GM10266 (cell line): ENCODE results near the gene EPHA6.

Source experiments
- DNase-seq: peaks from one replicate; pipeline ENCODE4 v3.0.0; 2012; ENCODE audit errors: extremely low spot score
- TF ChIP-seq, protein P1 (sequence below): IDR thresholded peaks from 2 replicates; pipeline ENCODE4 v1.5.1; 2012; ENCODE audit warnings: mild to moderate bottlenecking, low read depth; ENCODE audit not compliant: control insufficient read depth, insufficient read depth; ENCODE audit errors: missing control alignments

Gene EPHA6

DNA sequence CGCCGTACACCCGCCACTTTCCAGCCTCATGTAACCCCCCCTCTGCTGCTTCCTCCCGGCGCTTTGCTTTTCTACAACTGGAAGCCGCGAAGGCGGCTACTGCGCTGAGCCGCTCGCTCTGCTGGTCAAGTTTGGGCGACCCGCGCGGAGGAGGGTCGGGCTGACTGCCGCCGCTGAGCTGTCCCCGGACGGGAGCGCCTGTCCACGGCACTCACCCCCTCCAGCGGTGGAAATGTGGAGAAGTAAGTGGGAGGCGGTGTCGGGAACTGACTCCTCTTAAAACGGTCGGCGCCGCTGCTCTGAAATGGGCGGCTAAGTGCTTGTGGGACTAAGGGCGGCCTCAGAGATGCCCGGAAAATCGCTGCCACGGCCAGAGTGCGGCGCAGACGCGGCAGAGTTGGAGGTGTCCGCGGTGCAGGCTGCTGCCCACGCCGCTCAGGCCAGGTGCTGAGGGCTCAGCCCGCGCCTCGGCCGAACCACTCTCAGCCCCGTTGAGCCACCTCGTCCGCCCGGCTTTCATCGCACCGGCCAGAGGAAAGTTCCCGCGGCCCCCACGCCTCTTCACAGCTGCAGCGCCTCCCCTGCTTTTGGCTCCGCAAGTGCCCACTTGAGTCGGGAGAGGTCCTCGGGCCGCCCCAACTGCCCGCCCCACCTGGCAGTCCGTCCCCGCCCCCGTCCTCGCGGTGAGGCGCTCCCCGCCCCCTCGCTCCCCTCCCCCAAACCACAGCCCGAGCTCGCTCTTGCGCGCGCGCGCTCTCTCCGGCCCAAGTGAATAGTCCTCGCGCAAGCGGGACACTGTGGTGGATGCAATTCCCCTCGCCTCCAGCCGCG lies at the start of gene EPHA6:
Gene EPHA6, plus strand, starts transcription at position 775 of the 831 bp plus-strand sequence.
- DNase-seq = peak; percentile 42
- TF ChIP-seq, protein P1, sequence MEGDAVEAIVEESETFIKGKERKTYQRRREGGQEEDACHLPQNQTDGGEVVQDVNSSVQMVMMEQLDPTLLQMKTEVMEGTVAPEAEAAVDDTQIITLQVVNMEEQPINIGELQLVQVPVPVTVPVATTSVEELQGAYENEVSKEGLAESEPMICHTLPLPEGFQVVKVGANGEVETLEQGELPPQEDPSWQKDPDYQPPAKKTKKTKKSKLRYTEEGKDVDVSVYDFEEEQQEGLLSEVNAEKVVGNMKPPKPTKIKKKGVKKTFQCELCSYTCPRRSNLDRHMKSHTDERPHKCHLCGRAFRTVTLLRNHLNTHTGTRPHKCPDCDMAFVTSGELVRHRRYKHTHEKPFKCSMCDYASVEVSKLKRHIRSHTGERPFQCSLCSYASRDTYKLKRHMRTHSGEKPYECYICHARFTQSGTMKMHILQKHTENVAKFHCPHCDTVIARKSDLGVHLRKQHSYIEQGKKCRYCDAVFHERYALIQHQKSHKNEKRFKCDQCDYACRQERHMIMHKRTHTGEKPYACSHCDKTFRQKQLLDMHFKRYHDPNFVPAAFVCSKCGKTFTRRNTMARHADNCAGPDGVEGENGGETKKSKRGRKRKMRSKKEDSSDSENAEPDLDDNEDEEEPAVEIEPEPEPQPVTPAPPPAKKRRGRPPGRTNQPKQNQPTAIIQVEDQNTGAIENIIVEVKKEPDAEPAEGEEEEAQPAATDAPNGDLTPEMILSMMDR = no peak

DNA sequence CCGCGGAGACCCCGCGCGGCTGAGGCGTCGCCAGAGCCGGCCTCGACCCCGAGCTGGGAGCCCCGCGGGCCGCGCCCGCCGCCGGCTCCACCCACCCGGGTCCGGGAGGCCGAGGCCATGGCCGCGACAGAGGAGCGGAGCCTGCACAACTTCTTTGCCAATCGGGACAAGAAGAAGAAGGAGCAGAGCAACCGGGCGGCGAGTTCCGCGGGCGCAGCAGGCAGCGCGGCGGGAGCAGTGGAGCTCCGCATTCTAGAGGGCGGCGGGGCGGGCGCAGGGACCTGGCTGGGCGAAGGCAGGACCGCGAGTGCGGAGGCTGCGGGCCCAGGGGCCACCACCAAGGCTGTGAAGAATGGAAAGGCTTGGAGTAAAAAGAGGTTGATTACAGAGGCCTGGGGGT lies 37.6 kb upstream of the EPHA6 start:
- TF ChIP-seq, protein P1 = no peak
- DNase-seq = no peak

DNA sequence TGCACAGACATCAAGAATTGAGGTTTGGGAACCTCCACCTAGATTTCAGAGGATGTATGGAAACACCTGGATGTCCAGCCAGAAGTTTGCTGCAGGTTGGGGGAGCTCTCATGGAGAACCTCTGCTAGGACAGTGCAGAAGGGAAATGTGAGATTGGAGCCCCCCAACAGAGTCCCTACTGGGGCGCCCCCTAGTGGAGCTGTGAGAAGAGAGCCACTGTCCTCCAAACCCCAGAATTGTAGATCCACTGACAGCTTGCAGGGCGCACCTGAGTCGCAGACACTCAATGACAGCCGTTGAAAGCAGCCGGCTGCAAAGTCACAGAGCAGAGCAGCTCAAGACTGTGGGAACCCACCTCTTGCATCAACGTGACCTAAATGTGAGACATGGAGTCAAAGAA lies 34.6 kb upstream of the EPHA6 start:
- TF ChIP-seq, protein P1 = no peak
- no peak for DNase-seq

DNA sequence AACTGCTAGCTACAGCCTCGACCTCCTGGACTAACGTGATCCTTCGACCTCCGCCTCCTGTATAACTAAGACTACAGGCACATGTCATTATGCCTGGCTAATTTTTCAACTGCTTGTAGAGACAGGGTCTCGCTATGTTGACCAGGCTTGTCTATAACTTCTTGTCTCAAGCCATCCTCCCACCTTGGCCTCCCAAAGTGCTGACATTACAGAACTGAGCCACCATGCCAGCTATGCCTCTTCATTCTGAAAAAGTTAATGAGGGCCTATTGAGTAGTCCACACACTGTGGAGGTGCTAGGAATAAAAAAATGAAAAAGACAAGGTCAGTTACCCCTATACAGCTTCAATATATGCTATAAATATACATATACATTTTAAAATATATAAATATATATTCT lies 18.3 kb upstream of the EPHA6 start:
- DNase-seq = no peak
- TF ChIP-seq, protein P1 = no peak

DNA sequence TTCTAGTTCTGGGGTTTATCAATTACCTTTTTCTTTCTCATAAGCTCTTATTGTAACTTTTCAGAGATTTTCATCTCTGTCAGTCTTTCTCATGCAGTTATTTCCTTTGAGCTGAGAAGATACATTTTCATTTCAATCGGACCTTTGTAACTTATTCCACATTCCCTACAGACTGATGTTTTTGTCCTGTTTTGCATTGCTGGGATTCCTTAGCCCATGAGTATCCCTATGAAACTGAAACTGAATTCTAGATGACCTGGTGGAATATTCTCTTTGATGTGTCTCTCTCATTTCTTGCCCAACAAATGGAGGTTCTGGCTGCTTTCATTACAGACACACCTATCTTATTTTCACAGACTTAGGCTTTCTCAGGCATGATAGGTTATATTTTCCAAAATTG lies 10.5 kb upstream of the EPHA6 start:
- no peak for DNase-seq
- TF ChIP-seq, protein P1 = no peak

DNA sequence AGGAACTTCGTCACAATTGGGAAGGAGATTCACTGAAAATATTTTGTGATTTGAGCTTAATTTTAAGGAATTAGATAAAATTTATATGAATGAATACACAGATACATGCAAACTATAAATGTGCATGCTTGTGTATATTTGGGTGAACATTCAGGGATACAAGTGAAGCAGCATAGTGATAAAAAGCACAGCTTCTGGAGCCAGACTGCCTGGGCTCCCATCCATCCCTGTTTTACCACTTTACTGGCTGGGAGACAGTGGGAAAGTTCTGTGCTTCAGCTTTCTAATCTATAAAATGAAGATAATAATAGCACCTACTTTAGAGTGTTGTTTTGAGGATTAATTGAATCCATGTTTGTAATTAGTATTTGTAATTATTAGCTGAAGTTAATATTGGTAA lies 8.1 kb upstream of the EPHA6 start:
- no peak for DNase-seq

More for the DNA sequence above, 8.1 kb upstream of the EPHA6 start:
- TF ChIP-seq, protein P1 = no peak
